GM10266 (cell line): ENCODE measurements around the gene VIM.
A peak's percentile ranks its signal among the peaks of the same experiment; 100 is the strongest.

Experiments
- DNase-seq: peaks from one replicate; pipeline ENCODE4 v3.0.0; 2012; ENCODE audit errors: extremely low spot score
- TF ChIP-seq, protein P1 (sequence below): IDR thresholded peaks from 2 replicates; pipeline ENCODE4 v1.5.1; 2012; ENCODE audit warnings: mild to moderate bottlenecking, low read depth; ENCODE audit not compliant: control insufficient read depth, insufficient read depth; ENCODE audit errors: missing control alignments

The VIM gene

DNA sequence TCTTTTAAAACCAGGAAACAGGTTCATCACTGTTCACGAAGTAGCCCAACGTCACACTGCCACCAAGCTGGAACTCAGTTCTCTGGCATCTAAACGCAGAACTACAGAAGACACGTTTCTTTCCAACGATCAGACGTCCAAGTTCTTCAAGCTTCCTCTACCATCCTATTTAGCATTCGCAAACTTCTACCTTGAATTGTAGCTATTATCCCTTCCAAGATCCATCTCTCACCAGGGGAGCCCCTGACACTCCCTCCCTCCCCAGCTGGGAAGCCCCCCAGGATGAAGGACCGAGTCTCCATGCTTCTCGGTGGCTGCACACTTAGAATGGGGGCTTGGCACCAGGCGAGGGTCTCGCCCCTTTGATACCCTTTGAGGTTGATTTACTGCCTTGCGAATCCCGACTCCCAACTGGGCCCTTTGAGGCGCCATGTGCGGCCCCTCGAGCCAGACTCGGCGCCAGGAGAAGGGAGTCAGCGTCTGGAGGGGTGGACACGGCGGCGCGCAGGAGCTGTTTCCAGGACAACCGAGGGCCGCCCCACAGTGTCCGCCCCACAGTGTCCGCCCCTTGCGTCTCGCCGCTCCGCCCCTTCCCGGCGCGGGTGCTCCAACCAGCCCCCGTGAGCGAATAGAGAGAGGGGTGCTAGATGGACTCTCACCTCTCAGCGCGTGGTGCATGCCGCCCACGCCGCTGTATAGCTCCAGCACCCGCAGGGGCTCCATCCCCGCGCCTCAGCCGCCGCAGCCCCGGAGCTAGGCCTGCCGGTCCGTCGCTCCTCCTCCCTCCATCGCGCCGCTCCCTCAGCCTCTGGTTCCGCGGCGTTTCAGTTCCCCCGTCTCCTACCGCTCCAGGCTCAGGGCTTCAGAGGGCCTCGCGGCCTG, 26.9 kb upstream of the VIM start, which contains the start of gene TRDMT1:
Gene TRDMT1 (minus strand): TSS at position 761 of the 882 bp plus-strand sequence. CDS start 38 bp downstream, at position 723.
- TF ChIP-seq, protein P1, sequence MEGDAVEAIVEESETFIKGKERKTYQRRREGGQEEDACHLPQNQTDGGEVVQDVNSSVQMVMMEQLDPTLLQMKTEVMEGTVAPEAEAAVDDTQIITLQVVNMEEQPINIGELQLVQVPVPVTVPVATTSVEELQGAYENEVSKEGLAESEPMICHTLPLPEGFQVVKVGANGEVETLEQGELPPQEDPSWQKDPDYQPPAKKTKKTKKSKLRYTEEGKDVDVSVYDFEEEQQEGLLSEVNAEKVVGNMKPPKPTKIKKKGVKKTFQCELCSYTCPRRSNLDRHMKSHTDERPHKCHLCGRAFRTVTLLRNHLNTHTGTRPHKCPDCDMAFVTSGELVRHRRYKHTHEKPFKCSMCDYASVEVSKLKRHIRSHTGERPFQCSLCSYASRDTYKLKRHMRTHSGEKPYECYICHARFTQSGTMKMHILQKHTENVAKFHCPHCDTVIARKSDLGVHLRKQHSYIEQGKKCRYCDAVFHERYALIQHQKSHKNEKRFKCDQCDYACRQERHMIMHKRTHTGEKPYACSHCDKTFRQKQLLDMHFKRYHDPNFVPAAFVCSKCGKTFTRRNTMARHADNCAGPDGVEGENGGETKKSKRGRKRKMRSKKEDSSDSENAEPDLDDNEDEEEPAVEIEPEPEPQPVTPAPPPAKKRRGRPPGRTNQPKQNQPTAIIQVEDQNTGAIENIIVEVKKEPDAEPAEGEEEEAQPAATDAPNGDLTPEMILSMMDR, result no peak
- DNase-seq, result peak; percentile 69

DNA sequence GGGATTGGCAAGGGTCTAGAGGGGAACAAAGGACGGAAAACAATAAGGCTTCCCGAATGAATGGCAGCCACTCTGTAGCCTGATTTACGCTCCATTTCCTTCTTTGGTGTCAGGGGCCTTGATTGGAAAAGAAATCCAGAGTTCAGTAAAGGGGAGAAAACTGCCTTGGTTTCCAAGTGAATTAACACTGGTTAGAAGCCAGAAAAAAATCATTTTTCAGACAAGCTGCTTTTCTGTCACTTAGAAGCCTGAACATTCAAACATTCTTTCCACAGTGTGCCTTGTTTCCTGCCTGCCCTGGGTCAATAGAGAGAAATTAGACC, 26.3 kb upstream of the VIM start:
- TF ChIP-seq, protein P1, result no peak
- no peak for DNase-seq

DNA sequence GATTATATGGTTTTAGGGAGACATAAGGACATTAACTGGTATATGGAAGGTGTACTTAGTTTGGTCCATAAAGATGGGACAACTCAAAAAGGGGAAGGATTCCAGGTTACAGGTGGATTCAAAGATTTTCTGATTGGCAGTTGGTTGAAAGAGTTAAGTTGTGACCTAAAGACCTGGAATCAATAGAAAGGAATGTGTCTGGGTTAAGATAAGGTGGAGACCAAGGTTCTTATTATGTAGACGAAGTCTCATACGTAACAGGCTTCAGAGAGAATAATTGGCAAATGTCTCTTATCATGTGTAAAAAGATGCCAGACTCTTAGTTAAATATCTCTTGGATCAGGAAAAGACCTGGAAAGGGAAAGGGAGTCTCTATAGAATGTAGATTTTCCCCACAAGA, 25.5 kb upstream of the VIM start:
- no peak for DNase-seq
- TF ChIP-seq, protein P1, result no peak

DNA sequence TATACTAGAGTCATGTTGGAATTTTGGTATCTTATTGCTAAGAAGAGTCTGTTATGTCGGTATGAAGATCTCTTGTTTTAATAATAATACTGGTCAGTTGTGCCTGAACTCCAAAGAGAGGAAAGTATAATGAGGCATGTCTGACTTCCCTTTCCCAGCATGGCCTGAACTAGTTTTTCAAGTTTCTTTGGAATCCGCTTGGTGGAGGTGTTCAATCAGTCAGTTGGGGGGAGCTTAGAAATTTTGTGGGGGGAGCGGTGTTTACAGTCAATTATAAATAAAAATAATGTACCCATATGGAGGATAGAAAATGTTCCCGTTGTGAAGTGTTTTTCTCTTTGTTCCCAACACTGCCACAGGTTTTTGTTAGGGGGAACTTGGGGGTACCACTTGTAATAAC, 25.0 kb upstream of the VIM start:
- DNase-seq, result no peak
- TF ChIP-seq, protein P1, result no peak

DNA sequence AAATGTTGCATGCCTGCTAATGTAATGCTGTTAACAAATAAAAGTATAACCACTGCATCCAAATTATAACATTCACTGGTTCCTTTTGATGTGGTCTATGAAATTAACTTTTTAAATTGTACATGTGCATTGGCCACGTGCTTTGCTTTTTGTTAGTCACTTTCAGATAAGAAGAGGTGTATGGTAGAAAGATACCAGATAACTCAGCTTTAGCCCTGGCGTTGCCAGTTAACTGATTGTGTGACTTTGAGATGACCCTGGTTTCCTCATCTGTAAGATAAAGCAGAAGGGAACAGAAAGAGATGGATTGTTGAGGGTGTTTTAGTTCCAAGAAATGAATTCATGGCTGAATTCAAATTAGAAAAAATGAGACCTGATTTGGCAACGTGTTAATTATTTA, 24.6 kb upstream of the VIM start:
- TF ChIP-seq, protein P1, result no peak
- DNase-seq, result no peak

DNA sequence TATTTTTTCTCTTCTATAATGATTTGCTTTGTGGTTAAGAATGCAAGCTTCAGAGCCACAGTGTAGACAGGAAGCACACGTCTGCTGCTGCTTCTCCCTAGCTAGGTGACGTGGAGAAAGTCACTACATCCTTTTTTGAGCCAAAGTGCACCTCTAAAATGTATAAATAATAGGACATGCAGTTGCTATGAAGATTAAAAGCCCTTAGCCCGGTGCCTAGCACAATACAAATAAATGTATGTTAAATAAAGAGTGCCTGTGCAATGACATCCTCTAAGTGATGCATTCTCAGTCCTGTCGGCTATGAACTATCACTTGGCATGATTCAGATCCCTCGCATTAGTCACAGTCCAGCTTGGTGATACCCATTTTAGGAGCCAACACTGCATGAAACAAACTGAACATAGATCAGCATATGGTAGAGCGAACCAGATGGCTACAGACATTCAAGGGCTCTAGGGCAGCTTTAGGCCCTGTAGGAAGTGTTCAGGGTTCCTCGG, 21.8 kb upstream of the VIM start:
- TF ChIP-seq, protein P1, result no peak
- no peak for DNase-seq

DNA sequence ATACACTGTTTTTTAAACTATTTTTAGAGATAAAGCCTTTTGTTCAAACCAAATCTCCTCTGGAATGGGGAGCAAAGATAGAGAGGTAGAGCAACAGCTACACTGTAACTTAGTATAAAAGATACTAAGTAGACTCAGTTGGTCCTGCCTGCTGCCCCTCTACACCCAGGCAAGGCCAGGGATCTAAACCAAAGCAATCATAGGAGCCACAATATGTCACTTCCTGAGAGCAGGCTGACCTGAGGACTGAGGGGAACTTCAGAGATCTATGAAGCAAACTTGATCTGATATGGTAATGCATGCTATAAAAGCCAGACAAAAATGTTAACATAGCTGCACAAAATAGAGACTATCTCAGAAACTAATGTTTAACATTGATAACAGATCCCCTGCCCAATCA, 19.6 kb upstream of the VIM start:
- DNase-seq, result no peak
- TF ChIP-seq, protein P1, result no peak
